Transverse colon (tissue), 4 donors: ENCODE data around the gene NTF3.

Source experiments
- CTCF ChIP-seq, 5 experiments: fragments of 200-600 bp in 3 of 5; fragments of 450-650 bp in 2 of 5; sonication (generic) in 3 of 5; IDR thresholded peaks; 1 replicate in 2 of 5; 2 replicates in 3 of 5; pipeline ENCODE4 v1.5.1; 2016 to 2017; ENCODE audit warnings: antibody characterized with exemption in 5 of 5, inconsistent platforms in 3 of 5, mild to moderate bottlenecking in 2 of 5, moderate library complexity in 1 of 5
- POLR2AphosphoS5 ChIP-seq, 3 donors: sonication (generic); formaldehyde crosslinking; IDR thresholded peaks; one replicate each; pipeline ENCODE4 v1.6.1; 2016; ENCODE audit warnings: antibody characterized with exemption in 3 of 3

DNA sequence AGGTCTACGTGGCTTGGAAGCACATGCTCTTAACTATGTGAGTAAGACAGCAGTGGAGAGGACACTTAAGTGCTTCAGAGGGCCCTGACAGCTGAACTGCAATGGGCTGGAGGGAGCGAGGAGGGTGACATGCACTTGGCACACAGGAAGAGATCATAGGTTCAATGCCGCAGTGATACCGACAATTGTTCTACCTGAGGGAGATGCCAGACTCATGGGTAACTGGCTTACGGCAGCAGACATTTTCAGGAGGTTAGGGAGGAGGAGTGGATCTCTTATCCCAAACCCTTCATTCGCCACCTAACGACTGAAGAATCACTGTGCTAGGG, 68.4 kb downstream of the NTF3 start:
- no peak for TF ChIP-seq CTCF (IDR thresholded peaks at IDR 0.05)
- TF ChIP-seq POLR2AphosphoS5 (IDR thresholded peaks at IDR 0.05), result no peak
